C4-2B (cell line): ENCODE measurements around the gene IGSF11.

Source experiments
- ZFX ChIP-seq: fragments of 450-650 bp; IDR thresholded peaks from 2 replicates; pipeline ENCODE4 v1.6.1; 2017
- TF ChIP-seq, protein P1 (sequence below): fragments of 450-650 bp; conservative IDR thresholded peaks from 2 replicates; pipeline ENCODE4 v1.5.1; 2017; ENCODE audit warnings: mild to moderate bottlenecking

DNA sequence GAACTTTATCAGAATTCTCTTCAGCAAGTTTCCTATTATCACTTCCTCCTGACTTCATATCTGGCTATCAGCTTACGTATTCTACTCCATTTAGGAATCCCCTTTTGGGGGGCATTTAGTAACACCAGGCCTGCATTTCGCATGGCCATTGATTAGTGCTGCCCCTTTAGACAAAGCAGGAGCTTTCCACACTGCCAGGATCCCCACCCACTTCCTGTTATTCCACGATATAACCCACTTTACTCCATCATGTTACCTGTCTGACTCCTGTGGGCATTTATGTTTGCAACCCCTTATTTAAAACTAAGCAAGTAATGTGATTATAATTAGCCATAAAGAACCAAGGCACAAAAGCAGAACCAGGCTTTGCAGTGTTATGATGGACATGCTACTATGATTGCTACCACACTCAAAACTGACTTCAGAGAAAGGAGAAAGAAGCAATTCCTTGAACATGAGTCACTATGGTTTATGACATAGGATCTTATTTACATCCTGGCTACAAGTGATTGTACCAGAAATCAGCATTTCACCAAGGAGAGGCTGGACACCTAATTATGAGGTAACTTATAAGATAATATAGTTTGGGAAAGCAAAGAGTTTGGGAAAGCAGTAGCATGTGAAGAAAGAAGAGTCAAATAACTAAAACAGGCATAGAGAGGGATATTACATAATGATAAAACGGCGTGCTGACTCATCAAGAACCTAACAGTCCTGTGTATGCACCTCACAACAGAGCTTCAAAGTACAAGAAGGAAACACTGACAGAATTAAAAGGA is 96.3 kb downstream of the IGSF11 start:
- TF ChIP-seq, protein P1, sequence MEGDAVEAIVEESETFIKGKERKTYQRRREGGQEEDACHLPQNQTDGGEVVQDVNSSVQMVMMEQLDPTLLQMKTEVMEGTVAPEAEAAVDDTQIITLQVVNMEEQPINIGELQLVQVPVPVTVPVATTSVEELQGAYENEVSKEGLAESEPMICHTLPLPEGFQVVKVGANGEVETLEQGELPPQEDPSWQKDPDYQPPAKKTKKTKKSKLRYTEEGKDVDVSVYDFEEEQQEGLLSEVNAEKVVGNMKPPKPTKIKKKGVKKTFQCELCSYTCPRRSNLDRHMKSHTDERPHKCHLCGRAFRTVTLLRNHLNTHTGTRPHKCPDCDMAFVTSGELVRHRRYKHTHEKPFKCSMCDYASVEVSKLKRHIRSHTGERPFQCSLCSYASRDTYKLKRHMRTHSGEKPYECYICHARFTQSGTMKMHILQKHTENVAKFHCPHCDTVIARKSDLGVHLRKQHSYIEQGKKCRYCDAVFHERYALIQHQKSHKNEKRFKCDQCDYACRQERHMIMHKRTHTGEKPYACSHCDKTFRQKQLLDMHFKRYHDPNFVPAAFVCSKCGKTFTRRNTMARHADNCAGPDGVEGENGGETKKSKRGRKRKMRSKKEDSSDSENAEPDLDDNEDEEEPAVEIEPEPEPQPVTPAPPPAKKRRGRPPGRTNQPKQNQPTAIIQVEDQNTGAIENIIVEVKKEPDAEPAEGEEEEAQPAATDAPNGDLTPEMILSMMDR = no peak
- no peak for TF ChIP-seq ZFX
